ENCODE results near the gene ZNF580. TPM values are rescaled to one million over a fixed set of nuclear protein-coding genes. Genes with fewer than 3 reads are reported as not detected.
A peak's percentile ranks its signal among the peaks of the same experiment; 100 is the strongest.

The ZNF580 gene
- total and polyA plus RNA-seq, 2 of the 8 experiments (the other 6 are each of a cell fraction or from before 2014, with no cell fraction given), result 12.0 to 24.6 TPM

DNA sequence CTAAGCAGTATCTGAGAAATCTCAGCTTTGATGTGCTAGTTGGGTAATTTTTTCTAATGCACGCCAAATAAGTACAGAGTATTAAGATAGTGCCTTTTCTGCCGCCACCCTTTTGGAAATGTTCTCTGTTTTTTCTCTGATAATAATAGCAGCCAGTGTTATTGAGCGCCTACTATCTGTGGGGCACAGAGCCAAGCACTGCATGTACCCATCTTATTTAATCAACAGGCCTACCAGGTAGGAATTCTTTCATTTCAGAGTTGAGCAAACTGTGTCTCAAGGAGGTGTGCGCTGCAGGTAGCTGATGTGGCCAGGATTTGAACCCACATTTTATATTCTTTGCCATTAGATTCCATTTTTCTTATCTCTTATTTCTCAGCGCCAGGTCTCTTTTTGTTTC, 35.6 kb downstream of the ZNF580 start:
- Histone ChIP-seq H3K23me2 (ENCODE audit: low read depth, low read length) (peaks cover 5% of the 10 kb centered on the region; the same call in 1 of the 2 replicates), H2AFZ (ENCODE audit: low read length) (no peak overlapping the region), H3K4me2 (ENCODE audit: insufficient read depth in 1 of 2, low read depth in 2 of 2, low read length in 2 of 2) (peak overlapping the region; percentile 70 to 90; a peak in 2 of 4 replicates), H3K23ac (ENCODE audit: insufficient read length) (no peak overlapping the region), H3K56ac (replicated peaks; ENCODE audit: insufficient read length, low read depth, low read length) (no peak overlapping the region), H4K5ac (ENCODE audit: insufficient read length, low read depth, low read length) (no peak overlapping the region), H3K79me2 (ENCODE audit: control insufficient read depth in 1 of 2, insufficient read depth in 2 of 2, low read length in 2 of 2) (peaks cover 21 to 73% of the 10 kb centered on the region in 2 experiments), H3K27me3 (replicated peaks in 1 of 4; ENCODE audit: control insufficient read depth in 3 of 4, extremely low read depth in 1 of 4, insufficient read depth in 3 of 4, low read length in 3 of 4) (no peaks in the 10 kb centered on the region), H2BK20ac (ENCODE audit: low read length) (no peak overlapping the region), H4K91ac (replicated peaks; ENCODE audit: insufficient read length, low read length) (no peak overlapping the region), H4K20me1 (replicated peaks in 1 of 2; ENCODE audit: control insufficient read depth in 1 of 2, insufficient read depth in 2 of 2, low read length in 2 of 2) (peaks cover 9 to 30% of the 10 kb centered on the region in 2 experiments), H3K79me1 (ENCODE audit: low read depth, low read length) (peaks cover 23% of the 10 kb centered on the region), H4K8ac (ENCODE audit: extremely low read depth, insufficient read depth, low read length) (no peak overlapping the region), H3K9ac (replicated peaks in 1 of 4; ENCODE audit: extremely low read depth in 1 of 4, low read depth in 3 of 4, low read length in 3 of 4) (no peak overlapping the region; a peak in 3 of 7 replicates), H3K4me3 (ENCODE audit: extremely low read depth in 1 of 4, insufficient read depth in 2 of 4, low read depth in 3 of 4, low read length in 4 of 4) (peak overlapping the region in 1 of 4 experiments; percentile 83; a peak in 2 of 8 replicates), H3K18ac (ENCODE audit: extremely low read depth, low read length) (no peak overlapping the region), H3K4ac (replicated peaks; ENCODE audit: insufficient read length, low read depth, low read length) (no peak overlapping the region), H3K36me3 (ENCODE audit: control insufficient read depth in 2 of 4, insufficient read depth in 4 of 4, low read length in 3 of 4) (peaks cover 7 to 24% (median 19%) of the 10 kb centered on the region in 4 experiments; a peak in 7 of 8 replicates), H3K9me3 (ENCODE audit: insufficient read depth in 2 of 2, low read depth in 1 of 2, low read length in 1 of 2) (no peaks in the 10 kb centered on the region), H3K4me1 (replicated peaks in 1 of 4; ENCODE audit: control insufficient read depth in 3 of 4, insufficient read depth in 4 of 4, low read length in 3 of 4) (peaks cover 0 to 6% (median 3%) of the 10 kb centered on the region in 4 experiments; a peak in 3 of 7 replicates), H2AK5ac (ENCODE audit: low read depth, low read length) (no peak overlapping the region), H3K27ac (ENCODE audit: low read depth, low read length) (no peak overlapping the region), H2BK12ac (ENCODE audit: low read depth, low read length) (no peak overlapping the region), H2BK5ac (ENCODE audit: low read depth, low read length) (no peak overlapping the region), H2BK120ac (replicated peaks; ENCODE audit: low read depth, low read length) (no peak overlapping the region), H2BK15ac (ENCODE audit: low read length) (no peak overlapping the region), H3K14ac (ENCODE audit: insufficient read length) (no peak overlapping the region)
- ChIA-PET POLR2A (ENCODE audit: partially characterized antibody) (interaction anchor here (0.9 to 1.7 kb wide), 4 partner anchors 11 to 29 kb away, joined by 3 to 11 read pairs (median 4); partner anchors contain the start of gene CCDC106), CTCF (ENCODE audit: partially characterized antibody) (interaction anchor here (1.0 kb wide), 2 partner anchors 26 to 34 kb away, joined by 3 read pairs; no protein-coding TSS in a partner anchor)
- 91% methylated on average over 5 of the region's 5 CpGs; no CpG with 5 or more reads in 1 of the 2 experiments for WGBS, 2 experiments (ENCODE audit: extremely low coverage in 1 of 2, insufficient coverage in 1 of 2, insufficient read length in 1 of 2, insufficient replicate concordance in 2 of 2, low coverage in 1 of 2, low lambda C conversion rate in 2 of 2, missing lambda C conversion rate in 1 of 2)
- DNase-seq (ENCODE audit: low read depth in 1 of 2, low spot score in 2 of 2), result no peak
- FAIRE-seq, result no peak
- TF ChIP-seq ASH2L (IDR thresholded peaks at IDR 0.05; ENCODE audit: low read length), result no peak
- TF ChIP-seq NRF1 (IDR thresholded peaks at IDR 0.05; ENCODE audit: low read depth, low read length), result no peak
- TF ChIP-seq POLR2A (IDR thresholded peaks at IDR 0.05; ENCODE audit: control extremely low read depth in 1 of 2, low read depth in 2 of 2, low read length in 2 of 2), result no peak
- TF ChIP-seq CBX5 (IDR thresholded peaks at IDR 0.05; ENCODE audit: low read depth, low read length), result no peak
- no peak for TF ChIP-seq SIX5 (IDR thresholded peaks at IDR 0.05; ENCODE audit: low read depth, low read length)
- TF ChIP-seq SP2 (IDR thresholded peaks at IDR 0.05; ENCODE audit: low read length), result no peak
- TF ChIP-seq, protein P1, sequence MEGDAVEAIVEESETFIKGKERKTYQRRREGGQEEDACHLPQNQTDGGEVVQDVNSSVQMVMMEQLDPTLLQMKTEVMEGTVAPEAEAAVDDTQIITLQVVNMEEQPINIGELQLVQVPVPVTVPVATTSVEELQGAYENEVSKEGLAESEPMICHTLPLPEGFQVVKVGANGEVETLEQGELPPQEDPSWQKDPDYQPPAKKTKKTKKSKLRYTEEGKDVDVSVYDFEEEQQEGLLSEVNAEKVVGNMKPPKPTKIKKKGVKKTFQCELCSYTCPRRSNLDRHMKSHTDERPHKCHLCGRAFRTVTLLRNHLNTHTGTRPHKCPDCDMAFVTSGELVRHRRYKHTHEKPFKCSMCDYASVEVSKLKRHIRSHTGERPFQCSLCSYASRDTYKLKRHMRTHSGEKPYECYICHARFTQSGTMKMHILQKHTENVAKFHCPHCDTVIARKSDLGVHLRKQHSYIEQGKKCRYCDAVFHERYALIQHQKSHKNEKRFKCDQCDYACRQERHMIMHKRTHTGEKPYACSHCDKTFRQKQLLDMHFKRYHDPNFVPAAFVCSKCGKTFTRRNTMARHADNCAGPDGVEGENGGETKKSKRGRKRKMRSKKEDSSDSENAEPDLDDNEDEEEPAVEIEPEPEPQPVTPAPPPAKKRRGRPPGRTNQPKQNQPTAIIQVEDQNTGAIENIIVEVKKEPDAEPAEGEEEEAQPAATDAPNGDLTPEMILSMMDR (IDR thresholded peaks at IDR 0.05; ENCODE audit: control extremely low read depth in 1 of 3, insufficient read depth in 1 of 3, low read depth in 1 of 3, low read length in 3 of 3), result no peak
- TF ChIP-seq CHD1 (IDR thresholded peaks at IDR 0.05; ENCODE audit: low read depth, low read length), result no peak
- TF ChIP-seq TAF1 (IDR thresholded peaks at IDR 0.05; ENCODE audit: low read depth, low read length), result no peak

All from H1 (cell line).